Right lobe of liver (tissue), 6 donors: ENCODE measurements around the gene SLC46A1. TPM values are rescaled to one million over a fixed set of nuclear protein-coding genes. Genes with fewer than 3 reads are reported as not detected.

ENCODE experiments used
- ATAC-seq, 4 donors: fragments of 200-7000 bp; cut with Tn5 transposase; one replicate each; pipeline ENCODE4 v1.9.1; 2020; ENCODE audit warnings: mild to moderate bottlenecking in 4 of 4, moderate library complexity in 4 of 4
- DNase-seq, 3 donors: peaks; one replicate each; pipeline ENCODE4 v3.0.0-alpha.2; 2020
- H3K27ac ChIP-seq, 3 donors: fragments of 200-600 bp; one replicate each; pipeline ENCODE4 v1.8.0; 2022
- H3K27me3 ChIP-seq, 2 donors: fragments of 200-600 bp; one replicate each; pipeline ENCODE4 v1.8.0; 2022
- H3K36me3 ChIP-seq, 4 donors: fragments of 200-600 bp; sonication (generic) in 1 of 4; one replicate each; pipeline versions ENCODE4 v1.5.1 to v1.8.0; 2017 to 2022; ENCODE audit warnings: control low read depth in 1 of 4
- H3K4me1 ChIP-seq, 4 donors: fragments of 200-600 bp; sonication (generic) in 1 of 4; one replicate each; pipeline versions ENCODE4 v1.5.1 to v1.8.0; 2017 to 2022; ENCODE audit warnings: control low read depth in 1 of 4
- H3K4me3 ChIP-seq, 3 donors: fragments of 200-600 bp; one replicate each; pipeline ENCODE4 v1.8.0; 2022
- H3K9me3 ChIP-seq, 4 donors: fragments of 200-600 bp; sonication (generic) in 1 of 4; one replicate each; pipeline versions ENCODE4 v1.5.1 to v1.8.0; 2017 to 2022; ENCODE audit warnings: control low read depth in 1 of 4
- POLR2A ChIP-seq: fragments of 450-650 bp; IDR thresholded peaks from one replicate; pipeline ENCODE4 v1.6.1; 2017; ENCODE audit warnings: antibody characterized with exemption, mild to moderate bottlenecking
- WGBS: methylation state at CpG from one replicate; pipeline ENCODE4 v1.1.6; 2018; ENCODE audit warnings: low coverage, low lambda C conversion rate; ENCODE audit not compliant: insufficient coverage; ENCODE audit errors: missing lambda C conversion rate; 5-methylcytosine and 5-hydroxymethylcytosine counted together
- intact Hi-C, 2 donors: fragments of 100-400 bp; cut with DNase I; formaldehyde crosslinking; loops; one replicate each; pipeline versions ENCODE4 v1.11.2 to v1.14.1; 2022
- total RNA-seq, 6 experiments: library from RNA; depleted of rRNA in 2 of 6; stranded (reverse); fragments of >200 nt in 2 of 6; fragmentation: NEBNext Ultra II Directional in 3 of 6; extraction: Animal tissue kit (Norgen Biotek cat#: 25700) in 3 of 6; gene quantifications; one replicate each; pipeline versions ENCODE4 v1.1.0 to v1.2.4, GENCODE V29; 2016 to 2023
- TF ChIP-seq, protein P1 (sequence below), 4 donors: fragments of 200-600 bp in 3 of 4; fragments of 450-650 bp in 1 of 4; IDR thresholded peaks; one replicate each; pipeline versions ENCODE4 v1.5.1 to v1.8.0; 2016 to 2022; ENCODE audit warnings: antibody characterized with exemption in 4 of 4, mild to moderate bottlenecking in 2 of 4
- donor health status: DM: no; HTN: yes; CAD: no.
- donor health status: DM: no; HTN: no; CAD: no.
- donor health status: DM: no; HTN: no; CAD: no.
- donor health status: DM: no; HTN: yes; CAD: no.
- donor health status: DM: no; HTN: yes; CAD: no.

The SLC46A1 gene
- total RNA-seq, 6 experiments from 2014 or later, result 22.1 to 44.6 (median 32.1) TPM

DNA sequence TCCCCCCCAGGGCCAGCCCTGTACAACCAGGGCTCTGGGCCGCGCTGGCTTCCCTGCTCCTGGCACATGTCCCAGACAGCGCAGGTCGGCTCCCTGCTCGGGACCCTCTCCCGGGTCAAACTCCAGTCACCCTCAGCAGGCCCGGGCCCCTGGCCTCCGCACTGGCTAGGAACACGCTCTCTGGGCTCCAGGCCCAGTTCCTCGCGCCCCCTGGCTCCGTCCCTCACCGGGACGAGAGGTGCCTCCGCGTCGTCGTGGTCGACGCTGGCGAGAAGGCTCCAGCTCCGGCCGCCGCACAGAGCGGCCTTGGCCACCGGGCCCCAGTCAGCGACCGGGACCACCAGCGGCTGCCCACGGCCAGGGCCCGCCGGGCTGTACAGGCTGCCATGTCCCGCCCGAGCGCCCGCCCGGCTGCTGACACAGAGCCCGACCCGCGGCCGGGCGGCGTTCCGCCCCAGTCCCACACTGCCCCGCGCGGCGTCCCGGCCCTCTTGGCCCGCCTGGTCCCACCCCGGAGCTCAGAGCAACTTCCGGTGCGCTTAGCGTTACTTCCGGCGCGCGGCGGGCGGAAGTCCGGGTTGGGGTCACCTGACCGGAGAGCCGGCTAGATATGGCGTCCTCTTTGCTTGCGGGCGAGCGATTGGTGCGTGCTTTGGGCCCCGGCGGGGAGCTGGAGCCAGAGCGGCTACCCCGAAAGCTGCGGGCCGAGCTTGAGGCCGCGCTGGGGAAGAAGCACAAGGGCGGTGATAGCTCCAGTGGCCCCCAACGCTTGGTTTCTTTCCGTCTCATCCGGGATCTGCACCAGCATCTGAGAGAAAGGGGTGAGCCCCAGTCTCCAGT, 48.7 kb downstream of the SLC46A1 start, which contains the start of gene POLDIP2:
TSS of gene POLDIP2 (minus strand) at position 467 of the 840 bp plus-strand sequence. CDS start at position 388, 79 bp downstream.
- Histone ChIP-seq H3K4me3 (peak within 1 kb of the TSS; percentile 81 to 98 (median 90)), H3K36me3 (peaks cover 0 to 62% (median 27%) of the 10 kb centered on the region in 4 donors), H3K9me3 (no peaks in the 10 kb centered on the region), H3K4me1 (peaks cover 0 to 19% (median 8%) of the 10 kb centered on the region in 4 donors), H3K27me3 (no peaks in the 10 kb centered on the region), H3K27ac (peak within 1 kb of the TSS; percentile 84 to 89 (median 86))
- intact Hi-C loops, result no loop called here
- peak; percentile 97 for TF ChIP-seq POLR2A
- TF ChIP-seq, protein P1, sequence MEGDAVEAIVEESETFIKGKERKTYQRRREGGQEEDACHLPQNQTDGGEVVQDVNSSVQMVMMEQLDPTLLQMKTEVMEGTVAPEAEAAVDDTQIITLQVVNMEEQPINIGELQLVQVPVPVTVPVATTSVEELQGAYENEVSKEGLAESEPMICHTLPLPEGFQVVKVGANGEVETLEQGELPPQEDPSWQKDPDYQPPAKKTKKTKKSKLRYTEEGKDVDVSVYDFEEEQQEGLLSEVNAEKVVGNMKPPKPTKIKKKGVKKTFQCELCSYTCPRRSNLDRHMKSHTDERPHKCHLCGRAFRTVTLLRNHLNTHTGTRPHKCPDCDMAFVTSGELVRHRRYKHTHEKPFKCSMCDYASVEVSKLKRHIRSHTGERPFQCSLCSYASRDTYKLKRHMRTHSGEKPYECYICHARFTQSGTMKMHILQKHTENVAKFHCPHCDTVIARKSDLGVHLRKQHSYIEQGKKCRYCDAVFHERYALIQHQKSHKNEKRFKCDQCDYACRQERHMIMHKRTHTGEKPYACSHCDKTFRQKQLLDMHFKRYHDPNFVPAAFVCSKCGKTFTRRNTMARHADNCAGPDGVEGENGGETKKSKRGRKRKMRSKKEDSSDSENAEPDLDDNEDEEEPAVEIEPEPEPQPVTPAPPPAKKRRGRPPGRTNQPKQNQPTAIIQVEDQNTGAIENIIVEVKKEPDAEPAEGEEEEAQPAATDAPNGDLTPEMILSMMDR (IDR thresholded peaks at IDR 0.05), result no peak
- DNase-seq (peak; percentile 96 to 97 (median 97)), ATAC-seq (peak; percentile 96 to 99 (median 98))
- WGBS, result 0% methylated on average over 6 of the region's 80 CpGs

GRCh38 chr17:28350271-28350670, 55.7 kb downstream of the SLC46A1 start:
- H3K36me3 ChIP-seq, result peaks cover 0 to 76% (median 37%) of the 10 kb centered on the region in 4 donors
- no peaks in the 10 kb centered on the region for H3K9me3 ChIP-seq
- no peak overlapping the region for H3K4me3 ChIP-seq
- peaks cover 3 to 39% (median 23%) of the 10 kb centered on the region in 4 donors for H3K4me1 ChIP-seq
- no peak overlapping the region for H3K27ac ChIP-seq
- TF ChIP-seq, protein P1 (IDR thresholded peaks at IDR 0.05), result no peak
- no peak for TF ChIP-seq POLR2A
- intact Hi-C loops, result no loop called here
- no CpG with 5 or more reads among the region's 7 CpGs for WGBS
- no peak for DNase-seq
- no peak for ATAC-seq
- H3K27me3 ChIP-seq, result no peaks in the 10 kb centered on the region

DNA sequence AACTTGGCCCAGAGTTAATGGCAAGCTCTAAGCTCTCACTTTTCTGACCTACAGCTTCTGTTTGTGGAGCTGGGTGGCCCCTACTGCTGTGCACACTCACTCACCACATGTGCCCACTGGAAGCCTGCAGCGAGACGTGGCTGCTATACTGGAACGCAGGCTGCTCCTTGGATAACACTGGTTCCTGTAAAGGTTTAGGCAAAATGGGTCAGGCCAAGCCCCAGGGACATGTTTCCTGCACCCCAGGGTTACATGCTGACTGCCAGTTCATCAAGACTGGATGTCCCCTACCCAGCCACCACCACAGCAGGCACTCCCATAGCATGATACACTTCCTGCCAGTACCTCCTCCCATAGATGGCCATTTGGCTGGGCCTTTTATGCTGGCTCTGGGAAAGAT, 57.0 kb downstream of the SLC46A1 start:
- intact Hi-C loops, result loop anchor here in 1 of 2 donors (10.0 kb wide), 1 partner anchor 114 kb away; no protein-coding TSS in a partner anchor
- Histone ChIP-seq H3K9me3 (no peaks in the 10 kb centered on the region), H3K36me3 (peaks cover 8 to 75% (median 41%) of the 10 kb centered on the region in 4 donors), H3K27me3 (no peaks in the 10 kb centered on the region), H3K27ac (no peak overlapping the region), H3K4me3 (no peak overlapping the region), H3K4me1 (peaks cover 3 to 52% (median 29%) of the 10 kb centered on the region in 4 donors)
- no peak for ATAC-seq
- TF ChIP-seq POLR2A, result no peak
- TF ChIP-seq, protein P1 (IDR thresholded peaks at IDR 0.05), result no peak
- 80% methylated on average over 1 of the region's 3 CpGs for WGBS
- DNase-seq, result no peak

DNA sequence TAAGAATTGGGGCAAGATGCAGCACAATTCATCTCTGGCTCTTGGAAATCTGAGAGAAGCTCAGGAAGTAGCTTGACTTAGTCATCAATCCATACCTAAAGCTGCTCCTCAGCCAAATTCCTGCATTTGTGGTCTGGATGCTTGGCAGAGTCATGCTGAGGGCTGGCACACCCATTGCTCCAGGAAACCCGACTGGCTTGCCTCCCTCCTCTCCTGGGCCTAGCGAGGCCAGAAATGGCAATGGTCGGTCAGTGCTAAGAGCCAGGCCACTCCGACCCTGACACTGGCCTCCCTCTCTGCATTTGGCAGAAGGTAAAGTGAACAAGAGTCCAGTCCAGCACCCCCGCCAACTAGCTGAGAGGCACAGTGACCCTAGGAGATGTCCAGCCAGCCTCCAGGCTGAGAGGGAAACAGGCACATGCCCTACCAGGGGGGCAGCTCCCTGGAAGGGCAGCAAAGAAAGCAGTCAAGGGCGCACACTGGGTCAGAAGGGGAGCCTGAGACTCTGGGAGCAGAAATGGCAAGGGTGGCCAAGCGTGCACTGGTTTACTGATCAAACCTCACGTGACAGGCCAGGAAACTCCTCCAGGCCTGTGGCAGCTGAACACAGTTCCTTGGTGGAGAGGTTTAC, 58.6 kb downstream of the SLC46A1 start:
- Histone ChIP-seq H3K27me3 (no peaks in the 10 kb centered on the region), H3K27ac (peak overlapping the region; percentile 72 to 89 (median 86))
- DNase-seq, result peak in 2 of 3 donors; percentile 85 to 88

More for the DNA sequence above, 58.6 kb downstream of the SLC46A1 start:
- H3K4me3 ChIP-seq, result no peak overlapping the region
- H3K9me3 ChIP-seq, result no peaks in the 10 kb centered on the region
- intact Hi-C loops, result loop anchor here in 1 of 2 donors (10.0 kb wide), 1 partner anchor 113 kb away; no protein-coding TSS in a partner anchor
- TF ChIP-seq POLR2A, result no peak
- TF ChIP-seq, protein P1 (IDR thresholded peaks at IDR 0.05), result no peak
- WGBS, result 21% methylated on average over 5 of the region's 8 CpGs
- H3K4me1 ChIP-seq, result peaks cover 3 to 62% (median 34%) of the 10 kb centered on the region in 4 donors
- peaks cover 8 to 74% (median 42%) of the 10 kb centered on the region in 4 donors for H3K36me3 ChIP-seq
- ATAC-seq, result peak; percentile 23 to 54 (median 51)
